K562 (cell line): Measurements from ENCODE around the gene RNF215. TPM values are rescaled to one million over a fixed set of nuclear protein-coding genes. Genes with fewer than 3 reads are reported as not detected.
A peak's percentile ranks its signal among the peaks of the same experiment; 100 is the strongest.

Experiments
- CHD4 ChIP-seq: fragments of 200-600 bp; sonication (generic); IDR thresholded peaks from 3 replicates; pipeline ENCODE4 v1.6.1; 2012; ENCODE audit warnings: low read depth, mild to moderate bottlenecking, mixed read lengths, low read length, inconsistent platforms; ENCODE audit not compliant: insufficient read depth, insufficient replicate concordance, poor library complexity, severe bottlenecking
- FOXA3 ChIP-seq, 2 experiments: fragments of 450-650 bp in 1 of 2; sonication (generic) in 1 of 2; formaldehyde crosslinking; IDR thresholded peaks in 1 of 2; conservative IDR thresholded peaks in 1 of 2; 2 replicates each; pipeline versions ENCODE4 v1.4.0 to v1.8.0; 2020 to 2022; ENCODE audit warnings: mild to moderate bottlenecking in 2 of 2, missing genetic modification reagents in 1 of 2
- FUS ChIP-seq: fragments of 200-400 bp; formaldehyde crosslinking; optimal IDR thresholded peaks from 2 replicates; pipeline ENCODE3; 2017; ENCODE audit warnings: low read depth, low read length
- HDAC1 ChIP-seq, 2 experiments: fragments of 450-650 bp; IDR thresholded peaks; 2 replicates each; pipeline ENCODE4 v1.6.1; 2016 to 2017; ENCODE audit warnings: inconsistent platforms in 1 of 2, mild to moderate bottlenecking in 1 of 2, moderate library complexity in 1 of 2
- PCBP2 ChIP-seq: fragments of 200-400 bp; formaldehyde crosslinking; IDR thresholded peaks from 2 replicates; pipeline ENCODE4 v1.6.1; 2018; ENCODE audit warnings: low read length, low read depth, mild to moderate bottlenecking, moderate library complexity; ENCODE audit not compliant: poor library complexity, severe bottlenecking
- RREB1 ChIP-seq: fragments of 250-450 bp; sonication (Bioruptor Pico); IDR thresholded peaks from 2 replicates; pipeline ENCODE4 v1.4.0; 2020
- ZKSCAN1 ChIP-seq: fragments of 150-350 bp; IDR thresholded peaks from 2 replicates; pipeline ENCODE4 v1.6.1; 2016; ENCODE audit warnings: low read depth, low read length
- ZNF263 ChIP-seq: sonication (generic); formaldehyde crosslinking; IDR thresholded peaks from 2 replicates; pipeline ENCODE4 v1.8.0; 2022; ENCODE audit warnings: mild to moderate bottlenecking, missing genetic modification reagents, borderline replicate concordance
- polyA plus RNA-seq, 8 experiments: library from polyadenylated mRNA; depleted of rRNA in 4 of 8; stranded (reverse) in 5 of 8; unstranded in 3 of 8; fragments of >200 nt; fragmentation: Nextera tagmentation in 2 of 8; fragmentation: Illumina TruSeq in 1 of 8; extraction: Ambion mirVana in 2 of 8; extraction: Trizol in 1 of 8; gene quantifications; 2 replicates each; pipeline versions ENCODE4 v1.2.1 to v1.2.3, GENCODE V29; 2011 to 2014; ENCODE audit warnings: inconsistent platforms in 1 of 8, missing spikeins in 1 of 8
- total RNA-seq, 7 experiments: library from RNA; depleted of rRNA in 6 of 7; stranded (reverse); fragments of >200 nt in 6 of 7; fragmentation: Illumina TruSeq in 2 of 7; extraction: Trizol in 2 of 7; gene quantifications; 2 replicates each; pipeline versions ENCODE4 v1.2.1 to v1.2.3, GENCODE V29; 2011 to 2021; ENCODE audit warnings: low replicate concordance in 1 of 7
- TF ChIP-seq, protein P1 (sequence below): fragments of 200-600 bp; sonication (generic); IDR thresholded peaks from one replicate; pipeline ENCODE4 v1.6.1; 2012; ENCODE audit warnings: mild to moderate bottlenecking, low read depth, low read length, inconsistent platforms

RNF215 gene
- total and polyA plus RNA-seq, 9 of the 15 experiments (the other 6 are each of a cell fraction or from before 2014, with no cell fraction given): 0.08 to 9.8 (median 2.7) TPM

DNA sequence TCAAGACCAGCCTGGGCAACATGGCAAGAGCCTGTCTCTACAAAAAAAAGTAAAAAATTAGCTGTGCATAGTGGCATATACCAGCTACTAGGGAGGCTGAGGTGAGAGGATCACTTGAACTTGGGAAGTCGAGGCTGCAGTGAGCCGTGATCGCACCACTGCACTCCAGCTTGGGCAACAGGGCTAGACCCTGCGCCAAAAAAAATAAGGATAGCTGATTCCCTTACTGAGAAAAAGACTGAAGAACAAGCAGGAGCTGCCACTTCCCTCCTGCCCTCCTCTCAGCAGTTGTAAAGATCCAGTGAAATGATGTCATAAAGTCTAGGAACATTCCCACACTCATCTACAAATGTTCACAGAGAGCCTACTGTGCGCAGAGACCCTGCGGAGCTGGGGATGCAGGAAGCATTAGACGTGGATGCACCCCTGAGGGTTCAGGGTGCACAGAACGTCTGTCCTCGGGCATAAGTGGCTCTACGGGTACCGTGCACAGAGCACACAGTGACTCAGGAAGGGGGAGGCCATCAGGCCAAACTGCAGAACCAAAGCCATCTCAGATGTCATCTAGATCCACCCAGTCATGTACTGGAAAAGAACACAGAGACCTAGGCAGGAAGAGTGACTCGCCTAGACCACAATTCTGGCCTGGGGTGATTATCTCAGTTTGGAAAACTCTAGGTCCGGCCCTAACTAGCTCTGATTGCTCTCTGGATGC, 21.3 kb upstream of the RNF215 start (continued):
- TF ChIP-seq RREB1: no peak
- TF ChIP-seq FOXA3 (CRISPR knock-in tag; conservative IDR thresholded peaks at IDR 0.05 in 1 of 2, IDR thresholded peaks at IDR 0.05 in 1 of 2): no peak
- TF ChIP-seq ZNF263 (CRISPR knock-in tag): no peak
- no peak for TF ChIP-seq FUS
- 0 out of 4 replicates have a peak, but pooled peaks of 1 of the 2 experiments have one; percentile 35 for TF ChIP-seq HDAC1 (IDR thresholded peaks at IDR 0.05)
- peak; percentile 86; the same call in 1 of the 2 replicates for TF ChIP-seq ZKSCAN1
- no peak for TF ChIP-seq CHD4
- TF ChIP-seq, protein P1, sequence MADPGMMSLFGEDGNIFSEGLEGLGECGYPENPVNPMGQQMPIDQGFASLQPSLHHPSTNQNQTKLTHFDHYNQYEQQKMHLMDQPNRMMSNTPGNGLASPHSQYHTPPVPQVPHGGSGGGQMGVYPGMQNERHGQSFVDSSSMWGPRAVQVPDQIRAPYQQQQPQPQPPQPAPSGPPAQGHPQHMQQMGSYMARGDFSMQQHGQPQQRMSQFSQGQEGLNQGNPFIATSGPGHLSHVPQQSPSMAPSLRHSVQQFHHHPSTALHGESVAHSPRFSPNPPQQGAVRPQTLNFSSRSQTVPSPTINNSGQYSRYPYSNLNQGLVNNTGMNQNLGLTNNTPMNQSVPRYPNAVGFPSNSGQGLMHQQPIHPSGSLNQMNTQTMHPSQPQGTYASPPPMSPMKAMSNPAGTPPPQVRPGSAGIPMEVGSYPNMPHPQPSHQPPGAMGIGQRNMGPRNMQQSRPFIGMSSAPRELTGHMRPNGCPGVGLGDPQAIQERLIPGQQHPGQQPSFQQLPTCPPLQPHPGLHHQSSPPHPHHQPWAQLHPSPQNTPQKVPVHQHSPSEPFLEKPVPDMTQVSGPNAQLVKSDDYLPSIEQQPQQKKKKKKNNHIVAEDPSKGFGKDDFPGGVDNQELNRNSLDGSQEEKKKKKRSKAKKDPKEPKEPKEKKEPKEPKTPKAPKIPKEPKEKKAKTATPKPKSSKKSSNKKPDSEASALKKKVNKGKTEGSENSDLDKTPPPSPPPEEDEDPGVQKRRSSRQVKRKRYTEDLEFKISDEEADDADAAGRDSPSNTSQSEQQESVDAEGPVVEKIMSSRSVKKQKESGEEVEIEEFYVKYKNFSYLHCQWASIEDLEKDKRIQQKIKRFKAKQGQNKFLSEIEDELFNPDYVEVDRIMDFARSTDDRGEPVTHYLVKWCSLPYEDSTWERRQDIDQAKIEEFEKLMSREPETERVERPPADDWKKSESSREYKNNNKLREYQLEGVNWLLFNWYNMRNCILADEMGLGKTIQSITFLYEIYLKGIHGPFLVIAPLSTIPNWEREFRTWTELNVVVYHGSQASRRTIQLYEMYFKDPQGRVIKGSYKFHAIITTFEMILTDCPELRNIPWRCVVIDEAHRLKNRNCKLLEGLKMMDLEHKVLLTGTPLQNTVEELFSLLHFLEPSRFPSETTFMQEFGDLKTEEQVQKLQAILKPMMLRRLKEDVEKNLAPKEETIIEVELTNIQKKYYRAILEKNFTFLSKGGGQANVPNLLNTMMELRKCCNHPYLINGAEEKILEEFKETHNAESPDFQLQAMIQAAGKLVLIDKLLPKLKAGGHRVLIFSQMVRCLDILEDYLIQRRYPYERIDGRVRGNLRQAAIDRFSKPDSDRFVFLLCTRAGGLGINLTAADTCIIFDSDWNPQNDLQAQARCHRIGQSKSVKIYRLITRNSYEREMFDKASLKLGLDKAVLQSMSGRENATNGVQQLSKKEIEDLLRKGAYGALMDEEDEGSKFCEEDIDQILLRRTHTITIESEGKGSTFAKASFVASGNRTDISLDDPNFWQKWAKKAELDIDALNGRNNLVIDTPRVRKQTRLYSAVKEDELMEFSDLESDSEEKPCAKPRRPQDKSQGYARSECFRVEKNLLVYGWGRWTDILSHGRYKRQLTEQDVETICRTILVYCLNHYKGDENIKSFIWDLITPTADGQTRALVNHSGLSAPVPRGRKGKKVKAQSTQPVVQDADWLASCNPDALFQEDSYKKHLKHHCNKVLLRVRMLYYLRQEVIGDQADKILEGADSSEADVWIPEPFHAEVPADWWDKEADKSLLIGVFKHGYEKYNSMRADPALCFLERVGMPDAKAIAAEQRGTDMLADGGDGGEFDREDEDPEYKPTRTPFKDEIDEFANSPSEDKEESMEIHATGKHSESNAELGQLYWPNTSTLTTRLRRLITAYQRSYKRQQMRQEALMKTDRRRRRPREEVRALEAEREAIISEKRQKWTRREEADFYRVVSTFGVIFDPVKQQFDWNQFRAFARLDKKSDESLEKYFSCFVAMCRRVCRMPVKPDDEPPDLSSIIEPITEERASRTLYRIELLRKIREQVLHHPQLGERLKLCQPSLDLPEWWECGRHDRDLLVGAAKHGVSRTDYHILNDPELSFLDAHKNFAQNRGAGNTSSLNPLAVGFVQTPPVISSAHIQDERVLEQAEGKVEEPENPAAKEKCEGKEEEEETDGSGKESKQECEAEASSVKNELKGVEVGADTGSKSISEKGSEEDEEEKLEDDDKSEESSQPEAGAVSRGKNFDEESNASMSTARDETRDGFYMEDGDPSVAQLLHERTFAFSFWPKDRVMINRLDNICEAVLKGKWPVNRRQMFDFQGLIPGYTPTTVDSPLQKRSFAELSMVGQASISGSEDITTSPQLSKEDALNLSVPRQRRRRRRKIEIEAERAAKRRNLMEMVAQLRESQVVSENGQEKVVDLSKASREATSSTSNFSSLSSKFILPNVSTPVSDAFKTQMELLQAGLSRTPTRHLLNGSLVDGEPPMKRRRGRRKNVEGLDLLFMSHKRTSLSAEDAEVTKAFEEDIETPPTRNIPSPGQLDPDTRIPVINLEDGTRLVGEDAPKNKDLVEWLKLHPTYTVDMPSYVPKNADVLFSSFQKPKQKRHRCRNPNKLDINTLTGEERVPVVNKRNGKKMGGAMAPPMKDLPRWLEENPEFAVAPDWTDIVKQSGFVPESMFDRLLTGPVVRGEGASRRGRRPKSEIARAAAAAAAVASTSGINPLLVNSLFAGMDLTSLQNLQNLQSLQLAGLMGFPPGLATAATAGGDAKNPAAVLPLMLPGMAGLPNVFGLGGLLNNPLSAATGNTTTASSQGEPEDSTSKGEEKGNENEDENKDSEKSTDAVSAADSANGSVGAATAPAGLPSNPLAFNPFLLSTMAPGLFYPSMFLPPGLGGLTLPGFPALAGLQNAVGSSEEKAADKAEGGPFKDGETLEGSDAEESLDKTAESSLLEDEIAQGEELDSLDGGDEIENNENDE: no peak
- TF ChIP-seq PCBP2: no peak
